Measurements from ENCODE around the gene ADK.
"Not testable (repeated sequence)": the region's sequence is repeated elsewhere in the genome, so short reads cannot be mapped to it uniquely, and the experiment has no call there.

Gene ADK

DNA sequence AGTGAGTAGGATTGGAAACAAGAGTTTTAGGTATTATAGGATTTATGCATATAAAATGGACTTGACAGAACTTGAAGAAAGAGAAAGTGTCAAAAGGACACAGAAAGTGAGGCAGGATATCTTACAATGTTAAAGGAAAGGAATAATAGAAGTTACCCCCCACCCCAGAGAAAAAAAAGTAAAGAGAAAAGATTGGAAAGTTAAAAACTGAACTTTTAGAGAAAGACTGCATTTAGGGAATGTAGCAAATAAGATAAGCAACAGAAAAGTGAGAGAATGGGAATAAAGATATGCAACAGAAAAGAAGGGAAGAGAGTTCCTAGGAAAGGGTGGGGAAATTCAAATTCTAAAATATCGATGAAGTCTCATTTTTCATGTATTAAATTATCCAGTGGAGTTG lies 424.9 kb downstream of the ADK start:
- no peak overlapping the region for H3K4me3 ChIP-seq (replicated peaks; ENCODE audit: insufficient read depth, low read length)
- no peak overlapping the region for H3K27ac ChIP-seq (replicated peaks)
- no peak for DNase-seq (ENCODE audit: low read depth in 1 of 2, low spot score in 1 of 2)
- H3K27me3 ChIP-seq (ENCODE audit: insufficient read depth, poor library complexity, severe bottlenecking): no peaks in the 10 kb centered on the region
- TF ChIP-seq CTCF (IDR thresholded peaks at IDR 0.05; ENCODE audit: insufficient read depth, low read length): no peak
- TF ChIP-seq, protein P1, sequence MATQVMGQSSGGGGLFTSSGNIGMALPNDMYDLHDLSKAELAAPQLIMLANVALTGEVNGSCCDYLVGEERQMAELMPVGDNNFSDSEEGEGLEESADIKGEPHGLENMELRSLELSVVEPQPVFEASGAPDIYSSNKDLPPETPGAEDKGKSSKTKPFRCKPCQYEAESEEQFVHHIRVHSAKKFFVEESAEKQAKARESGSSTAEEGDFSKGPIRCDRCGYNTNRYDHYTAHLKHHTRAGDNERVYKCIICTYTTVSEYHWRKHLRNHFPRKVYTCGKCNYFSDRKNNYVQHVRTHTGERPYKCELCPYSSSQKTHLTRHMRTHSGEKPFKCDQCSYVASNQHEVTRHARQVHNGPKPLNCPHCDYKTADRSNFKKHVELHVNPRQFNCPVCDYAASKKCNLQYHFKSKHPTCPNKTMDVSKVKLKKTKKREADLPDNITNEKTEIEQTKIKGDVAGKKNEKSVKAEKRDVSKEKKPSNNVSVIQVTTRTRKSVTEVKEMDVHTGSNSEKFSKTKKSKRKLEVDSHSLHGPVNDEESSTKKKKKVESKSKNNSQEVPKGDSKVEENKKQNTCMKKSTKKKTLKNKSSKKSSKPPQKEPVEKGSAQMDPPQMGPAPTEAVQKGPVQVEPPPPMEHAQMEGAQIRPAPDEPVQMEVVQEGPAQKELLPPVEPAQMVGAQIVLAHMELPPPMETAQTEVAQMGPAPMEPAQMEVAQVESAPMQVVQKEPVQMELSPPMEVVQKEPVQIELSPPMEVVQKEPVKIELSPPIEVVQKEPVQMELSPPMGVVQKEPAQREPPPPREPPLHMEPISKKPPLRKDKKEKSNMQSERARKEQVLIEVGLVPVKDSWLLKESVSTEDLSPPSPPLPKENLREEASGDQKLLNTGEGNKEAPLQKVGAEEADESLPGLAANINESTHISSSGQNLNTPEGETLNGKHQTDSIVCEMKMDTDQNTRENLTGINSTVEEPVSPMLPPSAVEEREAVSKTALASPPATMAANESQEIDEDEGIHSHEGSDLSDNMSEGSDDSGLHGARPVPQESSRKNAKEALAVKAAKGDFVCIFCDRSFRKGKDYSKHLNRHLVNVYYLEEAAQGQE (IDR thresholded peaks at IDR 0.05; ENCODE audit: insufficient replicate concordance, low read depth): no peak
- TF ChIP-seq SPI1 (IDR thresholded peaks at IDR 0.05; ENCODE audit: borderline replicate concordance, low read depth): no peak

- no peak for TF ChIP-seq SPI1 (IDR thresholded peaks at IDR 0.05; ENCODE audit: borderline replicate concordance, low read depth)
- TF ChIP-seq, protein P1 (IDR thresholded peaks at IDR 0.05; ENCODE audit: insufficient replicate concordance, low read depth): no peak
- no peak for TF ChIP-seq POLR2AphosphoS5 (IDR thresholded peaks at IDR 0.05; ENCODE audit: low read depth)
- TF ChIP-seq CTCF (IDR thresholded peaks at IDR 0.05; ENCODE audit: insufficient read depth, low read length): no peak
- no peak for TF ChIP-seq GABPA (IDR thresholded peaks at IDR 0.05; ENCODE audit: low read depth)
Measured at GRCh38 chr10:74576586-74576985, 425.6 kb downstream of the ADK start.

GRCh38 chr10:74580438-74580837 lies 429.4 kb downstream of the ADK start:
- H3K4me3 ChIP-seq (replicated peaks; ENCODE audit: insufficient read depth, low read length); H3K27me3 ChIP-seq (ENCODE audit: insufficient read depth, poor library complexity, severe bottlenecking); H3K27ac ChIP-seq (replicated peaks); DNase-seq (ENCODE audit: low read depth in 1 of 2, low spot score in 1 of 2): not testable (repeated sequence)

More at GRCh38 chr10:74576586-74576985, 425.6 kb downstream of the ADK start:
- no peaks in the 10 kb centered on the region for H3K27me3 ChIP-seq (ENCODE audit: insufficient read depth, poor library complexity, severe bottlenecking)
- no peak overlapping the region for H3K27ac ChIP-seq (replicated peaks)
- no peak overlapping the region for H3K4me3 ChIP-seq (replicated peaks; ENCODE audit: insufficient read depth, low read length)
- DNase-seq (ENCODE audit: low read depth in 1 of 2, low spot score in 1 of 2): no peak

- Histone ChIP-seq H3K27ac (replicated peaks) (no peak overlapping the region), H3K27me3 (ENCODE audit: insufficient read depth, poor library complexity, severe bottlenecking) (no peaks in the 10 kb centered on the region), H3K4me3 (replicated peaks; ENCODE audit: insufficient read depth, low read length) (no peak overlapping the region)
- no peak for DNase-seq (ENCODE audit: low read depth in 1 of 2, low spot score in 1 of 2)
- no peak for TF ChIP-seq CTCF (IDR thresholded peaks at IDR 0.05; ENCODE audit: insufficient read depth, low read length)
- TF ChIP-seq, protein P1 (IDR thresholded peaks at IDR 0.05; ENCODE audit: insufficient replicate concordance, low read depth): no peak
- TF ChIP-seq SPI1 (IDR thresholded peaks at IDR 0.05; ENCODE audit: borderline replicate concordance, low read depth): no peak
- TF ChIP-seq POLR2AphosphoS5 (IDR thresholded peaks at IDR 0.05; ENCODE audit: low read depth): no peak
- no peak for TF ChIP-seq GABPA (IDR thresholded peaks at IDR 0.05; ENCODE audit: low read depth)
Measured at GRCh38 chr10:74582566-74582965, 431.5 kb downstream of the ADK start.

Data from HL-60 (cell line).